CD4-positive, alpha-beta memory T cell (primary cell): ENCODE results near the gene EIF4G3. TPM values are rescaled to one million over a fixed set of nuclear protein-coding genes. Genes with fewer than 3 reads are reported as not detected.
"Not testable (repeated sequence)": the region's sequence is repeated elsewhere in the genome, so short reads cannot be mapped to it uniquely, and the experiment has no call there.

Experiments used
- CTCF ChIA-PET: fragments of 350-600 bp; sonication (Branson Sonifier 250); formaldehyde crosslinking; loops from one replicate; lab custom pipeline; 2021; ENCODE audit warnings: inconsistent platforms; ENCODE audit not compliant: partially characterized antibody; lab: Charles Lee
- POLR2A ChIA-PET: fragments of 350-600 bp; sonication (Branson Sonifier 250); formaldehyde crosslinking; loops from one replicate; lab custom pipeline; 2021; ENCODE audit not compliant: partially characterized antibody; lab: Charles Lee
- DNase-seq, 5 donors: peaks; one replicate each; pipeline versions ENCODE4 v3.0.0 to v3.0.0-alpha.2; 2020 to 2022; ENCODE audit warnings: mixed read lengths in 1 of 5
- H3K27ac ChIP-seq: one replicate; pipeline ENCODE4 v1.7.0; 2013; ENCODE audit warnings: low read depth, low read length
- H3K27me3 ChIP-seq: 2 replicates; pipeline ENCODE4 v1.7.0; 2013; ENCODE audit warnings: mild to moderate bottlenecking, low read length, moderate library complexity; ENCODE audit not compliant: insufficient read depth
- H3K36me3 ChIP-seq: 2 replicates; pipeline ENCODE4 v1.7.0; 2013; ENCODE audit warnings: mild to moderate bottlenecking, low read length, moderate library complexity; ENCODE audit not compliant: insufficient read depth
- H3K4me1 ChIP-seq: 2 replicates; pipeline ENCODE4 v1.7.0; 2013; ENCODE audit warnings: mild to moderate bottlenecking, low read length, moderate library complexity; ENCODE audit not compliant: insufficient read depth
- H3K4me3 ChIP-seq, 2 donors: one replicate each; pipeline ENCODE4 v1.7.0; 2013; ENCODE audit warnings: low read length in 2 of 2, mild to moderate bottlenecking in 1 of 2
- H3K9me3 ChIP-seq, 2 donors: one replicate each; pipeline ENCODE4 v1.7.0; 2013; ENCODE audit warnings: low read length in 2 of 2, control low read depth in 1 of 2; ENCODE audit not compliant: control insufficient read depth in 1 of 2
- H3K27ac Mint-ChIP-seq, 7 donors: one replicate each; pipeline ENCODE4 v1.8.0; 2020 to 2021; ENCODE audit warnings: mixed read lengths in 7 of 7, mild to moderate bottlenecking in 6 of 7, inconsistent platforms in 3 of 7, moderate library complexity in 3 of 7
- H3K27me3 Mint-ChIP-seq, 2 donors: one replicate each; pipeline ENCODE4 v1.8.0; 2020 to 2021; ENCODE audit warnings: mixed read lengths in 2 of 2
- H3K36me3 Mint-ChIP-seq, 2 donors: one replicate each; pipeline ENCODE4 v1.8.0; 2020 to 2021; ENCODE audit warnings: mixed read lengths in 2 of 2, inconsistent platforms in 1 of 2, mild to moderate bottlenecking in 1 of 2
- H3K4me1 Mint-ChIP-seq, 4 donors: one replicate each; pipeline ENCODE4 v1.8.0; 2020 to 2021; ENCODE audit warnings: mixed read lengths in 4 of 4, mild to moderate bottlenecking in 1 of 4
- H3K4me3 Mint-ChIP-seq, 8 donors: one replicate each; pipeline ENCODE4 v1.8.0; 2020 to 2021; ENCODE audit warnings: mixed read lengths in 8 of 8, mild to moderate bottlenecking in 7 of 8, moderate library complexity in 6 of 8, inconsistent platforms in 3 of 8
- H3K9me3 Mint-ChIP-seq, 8 donors: one replicate each; pipeline ENCODE4 v1.8.0; 2020 to 2021; ENCODE audit warnings: mixed read lengths in 8 of 8, mild to moderate bottlenecking in 5 of 8, inconsistent platforms in 3 of 8, moderate library complexity in 1 of 8
- intact Hi-C: fragments of 100-400 bp; cut with micrococcal nuclease; formaldehyde crosslinking; loops from one replicate; pipeline ENCODE4 v1.15.1; 2023
- polyA plus RNA-seq, 2 donors: library from polyadenylated mRNA; unstranded; fragments of 300-500 nt; fragmentation: Illumina TruSeq; gene quantifications; one replicate each; pipeline ENCODE4 v1.2.3, GENCODE V29; 2021
- total RNA-seq, 2 experiments: library from RNA; stranded (reverse); gene quantifications; one replicate each; pipeline ENCODE4 v1.2.3, GENCODE V29; 2021

The EIF4G3 gene
- total and polyA plus RNA-seq, 4 experiments from 2014 or later, result 1.6 to 18.0 (median 13.1) TPM

GRCh38 chr1:21141030-21141429, 35.7 kb downstream of the EIF4G3 start:
- peaks cover 4 to 10% of the 10 kb centered on the region in 2 donors for H3K36me3 Mint-ChIP-seq
- intact Hi-C loops, result no loop called here
- H3K4me3 Mint-ChIP-seq, result no peak overlapping the region
- Histone ChIP-seq H3K27me3 (no peaks in the 10 kb centered on the region), H3K4me3 (no peak overlapping the region), H3K4me1 (no peaks in the 10 kb centered on the region), H3K27ac (no peak overlapping the region), H3K36me3 (no peaks in the 10 kb centered on the region), H3K9me3 (no peaks in the 10 kb centered on the region)
- H3K27ac Mint-ChIP-seq, result no peak overlapping the region
- ChIA-PET CTCF (no interaction called here), POLR2A (no interaction called here)
- no peak for DNase-seq
- no peaks in the 10 kb centered on the region for H3K27me3 Mint-ChIP-seq
- H3K4me1 Mint-ChIP-seq, result peaks cover 0 to 4% (median under 1%) of the 10 kb centered on the region in 4 donors
- no peaks in the 10 kb centered on the region for H3K9me3 Mint-ChIP-seq

GRCh38 chr1:21139601-21140000, 37.1 kb downstream of the EIF4G3 start:
- H3K4me3 Mint-ChIP-seq, result no peak overlapping the region
- no peak overlapping the region for H3K27ac Mint-ChIP-seq
- H3K27ac ChIP-seq, result no peak overlapping the region

GRCh38 chr1:21136344-21136743, 40.4 kb downstream of the EIF4G3 start:
- H3K4me1 Mint-ChIP-seq, POLR2A ChIA-PET, H3K9me3 Mint-ChIP-seq, H3K27me3 Mint-ChIP-seq, H3K4me1 ChIP-seq, H3K27me3 ChIP-seq, H3K4me3 ChIP-seq, DNase-seq, H3K27ac Mint-ChIP-seq, H3K9me3 ChIP-seq, H3K36me3 ChIP-seq, H3K4me3 Mint-ChIP-seq, intact Hi-C loops, CTCF ChIA-PET, H3K27ac ChIP-seq: not testable (repeated sequence)
- H3K36me3 Mint-ChIP-seq, result peaks cover 13 to 23% of the 10 kb centered on the region in 2 donors

More at GRCh38 chr1:21139601-21140000, 37.1 kb downstream of the EIF4G3 start:
- Mint-ChIP-seq H3K27me3 (no peaks in the 10 kb centered on the region), H3K9me3 (no peaks in the 10 kb centered on the region), H3K36me3 (peaks cover 14% of the 10 kb centered on the region in 2 donors), H3K4me1 (peaks cover 0 to 4% (median under 1%) of the 10 kb centered on the region in 4 donors)
- no peaks in the 10 kb centered on the region for H3K36me3 ChIP-seq
- H3K4me1 ChIP-seq, result no peaks in the 10 kb centered on the region
- no peak for DNase-seq
- intact Hi-C loops, result no loop called here
- no peaks in the 10 kb centered on the region for H3K27me3 ChIP-seq
- no peaks in the 10 kb centered on the region for H3K9me3 ChIP-seq
- ChIA-PET POLR2A (no interaction called here), CTCF (interaction anchor here (1.5 to 2.1 kb wide), 2 partner anchors 56 to 443 kb away, joined by 3 to 6 read pairs; no protein-coding TSS in a partner anchor)
- no peak overlapping the region for H3K4me3 ChIP-seq

- Mint-ChIP-seq H3K27ac (no peak overlapping the region), H3K27me3 (no peaks in the 10 kb centered on the region), H3K36me3 (peaks cover 21 to 24% of the 10 kb centered on the region in 2 donors), H3K9me3 (peaks cover 0 to 1% (median 0%) of the 10 kb centered on the region in 8 donors), H3K4me3 (no peak overlapping the region), H3K4me1 (peaks cover 0 to 2% (median 0%) of the 10 kb centered on the region in 4 donors)
- Histone ChIP-seq H3K27me3 (no peaks in the 10 kb centered on the region), H3K4me1 (no peaks in the 10 kb centered on the region), H3K4me3 (no peak overlapping the region), H3K36me3 (no peaks in the 10 kb centered on the region), H3K27ac (no peak overlapping the region), H3K9me3 (no peaks in the 10 kb centered on the region)
- CTCF ChIA-PET, result no interaction called here
- no peak for DNase-seq
- intact Hi-C loops, result no loop called here
- POLR2A ChIA-PET, result no interaction called here
These were observed 45.5 kb downstream of the EIF4G3 start for GRCh38 chr1:21131200-21131599.

- CTCF ChIA-PET, result no interaction called here
- H3K4me3 Mint-ChIP-seq, result no peak overlapping the region
- Histone ChIP-seq H3K27me3 (no peaks in the 10 kb centered on the region), H3K4me3 (no peak overlapping the region), H3K27ac (no peak overlapping the region), H3K9me3 (no peaks in the 10 kb centered on the region), H3K36me3 (no peaks in the 10 kb centered on the region), H3K4me1 (no peaks in the 10 kb centered on the region)
- H3K9me3 Mint-ChIP-seq, result peaks cover 0 to 1% (median 0%) of the 10 kb centered on the region in 8 donors
- POLR2A ChIA-PET, result no interaction called here
- H3K27ac Mint-ChIP-seq, result no peak overlapping the region
- H3K27me3 Mint-ChIP-seq, result no peaks in the 10 kb centered on the region
- peaks cover 11 to 21% of the 10 kb centered on the region in 2 donors for H3K36me3 Mint-ChIP-seq
- peaks cover 0 to 2% (median 0%) of the 10 kb centered on the region in 4 donors for H3K4me1 Mint-ChIP-seq
- DNase-seq, result no peak
- intact Hi-C loops, result no loop called here
These were observed 47.3 kb downstream of the EIF4G3 start for GRCh38 chr1:21129407-21129806.

- Mint-ChIP-seq H3K36me3 (peaks cover 13 to 20% of the 10 kb centered on the region in 2 donors), H3K27ac (no peak overlapping the region), H3K27me3 (no peaks in the 10 kb centered on the region), H3K9me3 (peaks cover 0 to 1% (median 0%) of the 10 kb centered on the region in 8 donors), H3K4me1 (peaks cover 0 to 2% (median 0%) of the 10 kb centered on the region in 4 donors), H3K4me3 (no peak overlapping the region)
- Histone ChIP-seq H3K27me3 (no peaks in the 10 kb centered on the region), H3K9me3 (no peaks in the 10 kb centered on the region), H3K4me3 (no peak overlapping the region), H3K27ac (no peak overlapping the region), H3K4me1 (no peaks in the 10 kb centered on the region), H3K36me3 (peaks cover 4% of the 10 kb centered on the region)
- ChIA-PET POLR2A (no interaction called here), CTCF (interaction anchor here (1.0 to 1.4 kb wide), 2 partner anchors 19 to 68 kb away, joined by 3 read pairs; no protein-coding TSS in a partner anchor)
- DNase-seq, result no peak
- intact Hi-C loops, result no loop called here
These were observed 50.4 kb downstream of the EIF4G3 start for GRCh38 chr1:21126324-21126723.

GRCh38 chr1:21124846-21125245, 51.9 kb downstream of the EIF4G3 start:
- intact Hi-C loops, result no loop called here
- POLR2A ChIA-PET, result no interaction called here
- Mint-ChIP-seq H3K4me3 (no peak overlapping the region), H3K27me3 (no peaks in the 10 kb centered on the region), H3K4me1 (no peaks in the 10 kb centered on the region), H3K36me3 (peaks cover 9 to 15% of the 10 kb centered on the region in 2 donors), H3K9me3 (no peaks in the 10 kb centered on the region), H3K27ac (no peak overlapping the region)
- H3K4me1 ChIP-seq, result no peaks in the 10 kb centered on the region
- CTCF ChIA-PET, result no interaction called here
- H3K27ac ChIP-seq, result no peak overlapping the region
- no peak overlapping the region for H3K4me3 ChIP-seq
- no peaks in the 10 kb centered on the region for H3K27me3 ChIP-seq
- no peak for DNase-seq
- H3K36me3 ChIP-seq, result peaks cover 4% of the 10 kb centered on the region
- no peaks in the 10 kb centered on the region for H3K9me3 ChIP-seq
